ENCODE measurements around the gene SRCIN1. TPM values are rescaled to one million over a fixed set of nuclear protein-coding genes. Genes with fewer than 3 reads are reported as not detected.
"Not testable (repeated sequence)": the region's sequence is repeated elsewhere in the genome, so short reads cannot be mapped to it uniquely, and the experiment has no call there.

Gene SRCIN1
- total RNA-seq, 2 donors from 2014 or later, result 1.4 to 3.0 TPM

- DNase-seq, result no peak
- intact Hi-C loops (cut with DNase I), result no loop called here
- ATAC-seq, result no peak
These were observed 98.3 kb downstream of the SRCIN1 start for GRCh38 chr17:38507436-38507835.

GRCh38 chr17:38504216-38504615 is 101.5 kb downstream of the SRCIN1 start:
- DNase-seq (no peak), ATAC-seq (no peak)
- intact Hi-C loops (cut with DNase I), result no loop called here

- ATAC-seq; DNase-seq; intact Hi-C loops (cut with DNase I): not testable (repeated sequence)
These were observed 102.4 kb downstream of the SRCIN1 start for GRCh38 chr17:38503286-38503913.

GRCh38 chr17:38501718-38502117 is 104.0 kb downstream of the SRCIN1 start:
- ATAC-seq; DNase-seq; intact Hi-C loops (cut with DNase I): not testable (repeated sequence)

- intact Hi-C loops (cut with DNase I); ATAC-seq; DNase-seq: not testable (repeated sequence)
These were observed 106.5 kb downstream of the SRCIN1 start for GRCh38 chr17:38499230-38499629.

GRCh38 chr17:38498353-38498752 is 107.4 kb downstream of the SRCIN1 start:
- intact Hi-C loops (cut with DNase I), result no loop called here
- DNase-seq (no peak), ATAC-seq (no peak)

- ATAC-seq; intact Hi-C loops (cut with DNase I); DNase-seq: not testable (repeated sequence)
These were observed 108.1 kb downstream of the SRCIN1 start for GRCh38 chr17:38497656-38498055.

GRCh38 chr17:38494152-38494551 is 111.6 kb downstream of the SRCIN1 start:
- not testable (repeated sequence) for DNase-seq, ATAC-seq
- intact Hi-C loops (cut with DNase I), result loop anchor here in 1 of 2 donors (5.0 kb wide), 1 partner anchor 173 kb away; no protein-coding TSS in a partner anchor

GRCh38 chr17:38492067-38493040 is 113.4 kb downstream of the SRCIN1 start:
- ATAC-seq, result peak; percentile 52 to 80
- peak; percentile 91 for DNase-seq
- intact Hi-C loops (cut with DNase I), result loop anchor here in 1 of 2 donors (5.0 kb wide), 1 partner anchor 175 kb away; no protein-coding TSS in a partner anchor

GRCh38 chr17:38491346-38492066 is 114.2 kb downstream of the SRCIN1 start:
- not testable (repeated sequence) for ATAC-seq, DNase-seq
- intact Hi-C loops (cut with DNase I), result loop anchor here in 1 of 2 donors (5.0 kb wide), 1 partner anchor 176 kb away; no protein-coding TSS in a partner anchor

- intact Hi-C loops (cut with DNase I), result loop anchor here in 1 of 2 donors (5.0 to 10.0 kb wide), 3 partner anchors 47 to 178 kb away; partner anchors contain the start of gene GPR179
- ATAC-seq, DNase-seq: not testable (repeated sequence)
These were observed 116.0 kb downstream of the SRCIN1 start for GRCh38 chr17:38489774-38490173.

- not testable (repeated sequence) for DNase-seq, ATAC-seq
- intact Hi-C loops (cut with DNase I), result loop anchor here in 1 of 2 donors (5.0 to 10.0 kb wide), 2 partner anchors 43 to 141 kb away; partner anchors contain the start of gene GPR179
These were observed 120.0 kb downstream of the SRCIN1 start for GRCh38 chr17:38485681-38486298.

GRCh38 chr17:38485146-38485468 is 120.6 kb downstream of the SRCIN1 start:
- no peak for ATAC-seq
- intact Hi-C loops (cut with DNase I), result loop anchor here in 1 of 2 donors (5.0 to 10.0 kb wide), 2 partner anchors 43 to 140 kb away; partner anchors contain the start of gene GPR179

GRCh38 chr17:38484242-38485145 is 121.3 kb downstream of the SRCIN1 start:
- ATAC-seq (peak; percentile 95), DNase-seq (peak; percentile 79)

More at GRCh38 chr17:38485146-38485468, 120.6 kb downstream of the SRCIN1 start:
- no peak for DNase-seq

GRCh38 chr17:38482700-38483043 is 123.1 kb downstream of the SRCIN1 start:
- ATAC-seq, DNase-seq: not testable (repeated sequence)
- intact Hi-C loops (cut with DNase I), result loop anchor here in 1 of 2 donors (5.0 to 10.0 kb wide), 2 partner anchors 60 to 138 kb away; partner anchors contain the start of gene GPR179

More at GRCh38 chr17:38484242-38485145, 121.3 kb downstream of the SRCIN1 start:
- intact Hi-C loops (cut with DNase I), result loop anchor here in 1 of 2 donors (5.0 to 10.0 kb wide), 3 partner anchors 42 to 140 kb away; partner anchors contain the start of gene GPR179

GRCh38 chr17:38482039-38482699 is 123.6 kb downstream of the SRCIN1 start:
- not testable (repeated sequence) for DNase-seq, ATAC-seq
- intact Hi-C loops (cut with DNase I), result loop anchor here in 1 of 2 donors (5.0 to 10.0 kb wide), 2 partner anchors 60 to 137 kb away; partner anchors contain the start of gene GPR179

Data from left cardiac atrium (tissue), 4 donors.